Thyroid gland (tissue), 4 donors: ENCODE results near the gene DCAF16.

Source experiments
- POLR2A ChIP-seq, 2 donors: fragments of 450-650 bp; IDR thresholded peaks; one replicate each; pipeline ENCODE4 v1.6.1; 2017; ENCODE audit warnings: antibody characterized with exemption in 2 of 2, mild to moderate bottlenecking in 2 of 2, moderate library complexity in 1 of 2
- TF ChIP-seq, protein P1 (sequence below), 6 experiments: fragments of 200-600 bp in 3 of 6; fragments of 450-650 bp in 3 of 6; sonication (generic) in 3 of 6; IDR thresholded peaks; one replicate each; pipeline ENCODE4 v1.5.1; 2016 to 2019; ENCODE audit warnings: antibody characterized with exemption in 6 of 6, mild to moderate bottlenecking in 2 of 6, inconsistent platforms in 1 of 6, moderate library complexity in 1 of 6

DNA sequence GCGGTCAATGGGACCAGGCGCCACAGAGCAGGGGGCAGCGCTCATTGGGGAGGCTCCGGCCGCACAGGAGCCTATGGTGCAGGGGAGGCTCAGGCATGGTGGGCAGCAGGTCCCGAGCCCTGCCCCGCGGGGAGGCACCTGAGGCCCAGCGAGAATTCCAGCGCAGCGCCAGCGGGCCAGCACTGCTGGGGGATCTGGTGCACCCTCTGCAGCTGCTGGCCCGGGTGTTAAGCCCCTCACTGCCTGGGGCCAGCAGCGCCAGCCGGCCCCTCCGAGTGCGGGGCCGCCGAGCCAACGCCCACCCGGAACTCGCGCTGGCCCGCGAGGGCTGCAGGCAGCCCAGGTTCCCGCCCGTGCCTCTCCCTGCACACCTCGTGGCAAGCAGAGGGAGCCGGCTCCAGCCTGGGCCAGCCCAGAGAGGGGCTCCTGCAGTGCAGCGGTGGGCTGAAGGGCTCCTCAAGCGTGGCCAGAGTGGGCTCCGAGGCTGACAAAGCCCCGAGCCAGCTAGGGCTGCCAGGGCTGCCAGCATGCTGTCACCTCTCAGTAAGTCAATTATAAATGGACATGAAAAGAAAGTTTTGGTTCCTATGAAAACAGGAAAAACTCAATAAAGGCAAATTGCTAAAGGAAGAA is 43.6 kb downstream of the DCAF16 start:
- TF ChIP-seq POLR2A (IDR thresholded peaks at IDR 0.05): no peak
- TF ChIP-seq, protein P1, sequence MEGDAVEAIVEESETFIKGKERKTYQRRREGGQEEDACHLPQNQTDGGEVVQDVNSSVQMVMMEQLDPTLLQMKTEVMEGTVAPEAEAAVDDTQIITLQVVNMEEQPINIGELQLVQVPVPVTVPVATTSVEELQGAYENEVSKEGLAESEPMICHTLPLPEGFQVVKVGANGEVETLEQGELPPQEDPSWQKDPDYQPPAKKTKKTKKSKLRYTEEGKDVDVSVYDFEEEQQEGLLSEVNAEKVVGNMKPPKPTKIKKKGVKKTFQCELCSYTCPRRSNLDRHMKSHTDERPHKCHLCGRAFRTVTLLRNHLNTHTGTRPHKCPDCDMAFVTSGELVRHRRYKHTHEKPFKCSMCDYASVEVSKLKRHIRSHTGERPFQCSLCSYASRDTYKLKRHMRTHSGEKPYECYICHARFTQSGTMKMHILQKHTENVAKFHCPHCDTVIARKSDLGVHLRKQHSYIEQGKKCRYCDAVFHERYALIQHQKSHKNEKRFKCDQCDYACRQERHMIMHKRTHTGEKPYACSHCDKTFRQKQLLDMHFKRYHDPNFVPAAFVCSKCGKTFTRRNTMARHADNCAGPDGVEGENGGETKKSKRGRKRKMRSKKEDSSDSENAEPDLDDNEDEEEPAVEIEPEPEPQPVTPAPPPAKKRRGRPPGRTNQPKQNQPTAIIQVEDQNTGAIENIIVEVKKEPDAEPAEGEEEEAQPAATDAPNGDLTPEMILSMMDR (IDR thresholded peaks at IDR 0.05): no peak
